HepG2 (cell line): ENCODE measurements around the gene IL17RC. TPM values are rescaled to one million over a fixed set of nuclear protein-coding genes. Genes with fewer than 3 reads are reported as not detected.

Experiments
- ATAC-seq: fragments of 200-7000 bp; cut with Tn5 transposase; 3 replicates; pipeline ENCODE4 v1.9.1; 2020; ENCODE audit warnings: mild to moderate bottlenecking, moderate library complexity
- BruUV-seq: library from RNA; stranded (reverse); fragments of 400-500 nt; replicated peaks from 2 replicates; lab custom pipeline; 2021; lab: Mats Ljungman, UMichigan
- CTCF ChIA-PET: fragments of 300-600 bp; formaldehyde crosslinking; extraction: SDS; loops from one replicate; lab custom pipeline; 2021; ENCODE audit warnings: low total read pairs, inconsistent platforms, low intra/inter-chr PET ratio; lab: Yijun Ruan, JAX
- POLR2A ChIA-PET: fragments of 350-600 bp; sonication (Branson Sonifier 250); formaldehyde crosslinking; loops from one replicate; lab custom pipeline; 2020; ENCODE audit warnings: antibody characterized with exemption, inconsistent platforms; lab: Yijun Ruan, JAX
- DNase-seq: peaks from one replicate; pipeline ENCODE4 v3.0.0-alpha.2; 2015; ENCODE audit warnings: low spot score
- FAIRE-seq: peaks from 3 replicates; lab custom pipeline; 2011; peaks lifted over from hg19 to GRCh38; lab: Jason Lieb, UNC
- H2AFZ ChIP-seq: one replicate; pipeline ENCODE4 v1.6.1; 2011; ENCODE audit warnings: low read length, inconsistent platforms
- H3K27ac ChIP-seq: fragments of 300-600 bp; 3 replicates; pipeline ENCODE4 v1.8.0; 2011; ENCODE audit warnings: mixed run types, mild to moderate bottlenecking, mixed read lengths, low read length, inconsistent platforms; ENCODE audit not compliant: insufficient read depth; ENCODE audit errors: extremely low read length
- H3K27me3 ChIP-seq, 2 experiments: fragments of 200-600 bp in 1 of 2; 2 replicates in 1 of 2; 3 replicates in 1 of 2; pipeline versions ENCODE4 v1.6.0 to v1.8.0; 2011; ENCODE audit warnings: low read length in 2 of 2, mild to moderate bottlenecking in 2 of 2, moderate library complexity in 2 of 2, inconsistent platforms in 1 of 2; ENCODE audit not compliant: insufficient read depth in 2 of 2, control insufficient read depth in 1 of 2
- H3K36me3 ChIP-seq, 2 experiments: fragments of 200-600 bp in 1 of 2; replicated peaks in 1 of 2; 2 replicates in 1 of 2; 3 replicates in 1 of 2; pipeline versions ENCODE4 v1.5.1 to v1.8.0; 2011; ENCODE audit warnings: low read length in 2 of 2, inconsistent platforms in 1 of 2; ENCODE audit not compliant: insufficient read depth in 2 of 2, control insufficient read depth in 1 of 2
- H3K4me1 ChIP-seq: 2 replicates; pipeline ENCODE4 v1.5.1; 2012; ENCODE audit warnings: low read length, inconsistent platforms; ENCODE audit not compliant: insufficient read depth
- H3K4me2 ChIP-seq: 2 replicates; pipeline ENCODE4 v1.6.0; 2011; ENCODE audit warnings: low read depth, low read length, inconsistent platforms
- H3K4me3 ChIP-seq, 3 experiments: fragments of 200-600 bp in 1 of 3; sonication (generic), shearing (Covaris generic) in 1 of 3; replicated peaks in 1 of 3; 2 replicates each; pipeline ENCODE4 v1.5.1; 2011 to 2016; ENCODE audit warnings: low read length in 3 of 3, inconsistent platforms in 2 of 3, low read depth in 2 of 3, mild to moderate bottlenecking in 2 of 3, control low read depth in 1 of 3, mixed read lengths in 1 of 3; ENCODE audit not compliant: insufficient read depth in 1 of 3
- H3K79me2 ChIP-seq: one replicate; pipeline ENCODE4 v1.6.1; 2011; ENCODE audit warnings: low read length, inconsistent platforms; ENCODE audit not compliant: insufficient read depth
- H3K9ac ChIP-seq: 2 replicates; pipeline ENCODE4 v1.6.0; 2011; ENCODE audit warnings: mild to moderate bottlenecking, low read depth, low read length, inconsistent platforms; ENCODE audit not compliant: insufficient read depth
- H3K9me3 ChIP-seq: 2 replicates; pipeline ENCODE4 v1.5.1; 2012; ENCODE audit warnings: mild to moderate bottlenecking, low read length
- H4K20me1 ChIP-seq: 2 replicates; pipeline ENCODE4 v1.6.0; 2011; ENCODE audit warnings: inconsistent platforms, mild to moderate bottlenecking, low read length, moderate library complexity; ENCODE audit not compliant: insufficient read depth
- ATF4 ChIP-seq, 2 experiments: fragments of 450-650 bp in 1 of 2; sonication (generic) in 1 of 2; formaldehyde crosslinking; IDR thresholded peaks; 2 replicates each; pipeline versions ENCODE4 v1.5.0 to v1.8.0; 2020 to 2022; ENCODE audit warnings: mild to moderate bottlenecking in 1 of 2, missing genetic modification reagents in 1 of 2
- ERF ChIP-seq: IDR thresholded peaks from 2 replicates; pipeline ENCODE4 v1.6.1; 2018; ENCODE audit warnings: missing biosample characterization, missing genetic modification reagents
- ETV5 ChIP-seq: IDR thresholded peaks from 2 replicates; pipeline ENCODE4 v1.6.1; 2018; ENCODE audit warnings: missing biosample characterization, missing genetic modification reagents, inconsistent platforms, borderline replicate concordance
- KDM4B ChIP-seq: sonication (generic); formaldehyde crosslinking; IDR thresholded peaks from 2 replicates; pipeline ENCODE4 v1.4.0; 2020; ENCODE audit warnings: missing genetic modification reagents
- KDM5A ChIP-seq: fragments of 200-600 bp; sonication (generic); IDR thresholded peaks from 2 replicates; pipeline ENCODE4 v1.7.0; 2018; ENCODE audit warnings: antibody characterized with exemption, mild to moderate bottlenecking, low read length, borderline replicate concordance
- MAFF ChIP-seq: IDR thresholded peaks from 2 replicates; pipeline ENCODE4 v1.6.1; 2011; ENCODE audit warnings: low read depth, low read length, improper control_type of control experiment
- MAFK ChIP-seq, 2 experiments: IDR thresholded peaks in 1 of 2; conservative IDR thresholded peaks in 1 of 2; 2 replicates each; pipeline ENCODE4 v1.6.1; 2011; ENCODE audit warnings: improper control_type of control experiment in 2 of 2, low read length in 2 of 2
- MYC ChIP-seq: sonication (generic); formaldehyde crosslinking; IDR thresholded peaks from 2 replicates; pipeline ENCODE4 v1.9.0; 2021; ENCODE audit warnings: missing genetic modification reagents, borderline replicate concordance
- NFE2L2 ChIP-seq: fragments of 150-350 bp; IDR thresholded peaks from 2 replicates; pipeline ENCODE4 v1.6.1; 2014; ENCODE audit warnings: low read length
- SP2 ChIP-seq: sonication (generic); formaldehyde crosslinking; IDR thresholded peaks from 2 replicates; pipeline ENCODE4 v1.5.1; 2020; ENCODE audit warnings: mild to moderate bottlenecking, missing genetic modification reagents
- YY1 ChIP-seq: IDR thresholded peaks from 2 replicates; pipeline ENCODE4 v1.6.1; 2011; ENCODE audit warnings: low read length, low read depth, moderate library complexity, mild to moderate bottlenecking; ENCODE audit not compliant: insufficient read depth, insufficient replicate concordance
- ZC3H4 ChIP-seq: sonication (generic); formaldehyde crosslinking; IDR thresholded peaks from 2 replicates; pipeline ENCODE4 v1.4.0; 2020; ENCODE audit warnings: missing genetic modification reagents, borderline replicate concordance
- ZNF34 ChIP-seq: sonication (generic); formaldehyde crosslinking; IDR thresholded peaks from 2 replicates; pipeline ENCODE4 v1.4.0; 2020; ENCODE audit warnings: mild to moderate bottlenecking, missing genetic modification reagents, borderline replicate concordance
- ZNF414 ChIP-seq: sonication (generic); formaldehyde crosslinking; IDR thresholded peaks from 2 replicates; pipeline ENCODE4 v1.5.0; 2020; ENCODE audit warnings: missing genetic modification reagents
- ZNF558 ChIP-seq: sonication (generic); formaldehyde crosslinking; IDR thresholded peaks from 2 replicates; pipeline ENCODE4 v1.9.0; 2022; ENCODE audit warnings: mild to moderate bottlenecking, missing genetic modification reagents, borderline replicate concordance
- ZNF563 ChIP-seq: sonication (generic); formaldehyde crosslinking; IDR thresholded peaks from 2 replicates; pipeline ENCODE4 v1.8.0; 2022; ENCODE audit warnings: mild to moderate bottlenecking, moderate library complexity, missing genetic modification reagents
- ZNF639 ChIP-seq: conservative IDR thresholded peaks from 2 replicates; pipeline ENCODE4 v1.6.1; 2018; ENCODE audit warnings: missing genetic modification reagents
- ZNF644 ChIP-seq: IDR thresholded peaks from 2 replicates; pipeline ENCODE4 v1.6.1; 2016; ENCODE audit warnings: low read depth
- ZNF770 ChIP-seq: sonication (generic); formaldehyde crosslinking; IDR thresholded peaks from 2 replicates; pipeline ENCODE4 v1.5.0; 2020; ENCODE audit warnings: mild to moderate bottlenecking, missing genetic modification reagents
- ZNF883 ChIP-seq: sonication (generic); formaldehyde crosslinking; IDR thresholded peaks from 2 replicates; pipeline ENCODE4 v1.5.1; 2020; ENCODE audit warnings: mild to moderate bottlenecking, missing genetic modification reagents; ENCODE audit errors: not compliant biosample characterization
- WGBS: methylation state at CpG from one replicate; pipeline ENCODE4 v1.1.6; 2017; ENCODE audit warnings: low lambda C conversion rate; 5-methylcytosine and 5-hydroxymethylcytosine counted together
- in situ Hi-C: cut with HindIII; loops from 2 replicates; pipeline ENCODE4 v1.10.0; 2017; ENCODE audit warnings: low pct_unique_long_range_greater_than_20kb; ENCODE audit not compliant: extremely low pct_ligation_motif_present
- intact Hi-C: fragments of 100-400 bp; cut with micrococcal nuclease; formaldehyde crosslinking; loops from one replicate; pipeline ENCODE4 v1.10.0; 2022; ENCODE audit not compliant: unreplicated experiment
- polyA plus RNA-seq, 8 experiments: library from polyadenylated mRNA; depleted of rRNA in 3 of 8; stranded (reverse) in 7 of 8; unstranded in 1 of 8; fragments of >200 nt; fragmentation: Illumina TruSeq in 4 of 8; extraction: Trizol in 4 of 8; gene quantifications; 2 replicates each; pipeline versions ENCODE4 v1.2.1 to v1.2.3, GENCODE V29; 2011 to 2016; ENCODE audit warnings: low read depth in 4 of 8, missing spikeins in 1 of 8, mixed read lengths in 1 of 8; ENCODE audit not compliant: insufficient read depth in 1 of 8
- total RNA-seq, 5 experiments: library from RNA; depleted of rRNA; stranded (reverse); fragments of >200 nt; fragmentation: Illumina TruSeq; extraction: Trizol; gene quantifications; 2 replicates each; pipeline ENCODE4 v1.2.3, GENCODE V29; 2016; ENCODE audit warnings: low read depth in 1 of 5

Gene IL17RC
- total and polyA plus RNA-seq, 2 of the 13 experiments (the other 11 are each of a cell fraction or from before 2014, with no cell fraction given): 20.7 to 24.0 TPM

GRCh38 chr3:9869955-9870354 is 46.9 kb upstream of the IL17RC start (continued):
- no peak for TF ChIP-seq ZNF34 (CRISPR knock-in tag)
- TF ChIP-seq ETV5 (CRISPR knock-in tag): no peak
- no peak for TF ChIP-seq KDM4B (CRISPR knock-in tag)
- TF ChIP-seq YY1: no peak
- TF ChIP-seq ZNF639 (CRISPR knock-in tag): no peak
- no peak for TF ChIP-seq ZNF883 (CRISPR knock-in tag)

- no peaks in the 10 kb centered on the region for H3K9me3 ChIP-seq
- no peak for FAIRE-seq
- H3K27ac ChIP-seq: peak overlapping the region; percentile 9
- H3K36me3 ChIP-seq: no peaks in the 10 kb centered on the region
- H2AFZ ChIP-seq: no peak overlapping the region
- 98% methylated on average over 1 of the region's 1 CpG for WGBS
- intact Hi-C loops (no loop called here), in situ Hi-C loops (no loop called here)
- ChIA-PET POLR2A (interaction anchor here (0.8 kb wide), 1 partner anchor 20 kb away, joined by 3 read pairs; no protein-coding TSS in a partner anchor), CTCF (no interaction called here)
- H4K20me1 ChIP-seq: no peaks in the 10 kb centered on the region
- no peaks in the 10 kb centered on the region for H3K79me2 ChIP-seq
- no peaks in the 10 kb centered on the region for H3K27me3 ChIP-seq
- H3K9ac ChIP-seq: no peak overlapping the region
- no TSS peak for BruUV-seq
- DNase-seq: peak; percentile 22
- ATAC-seq: no peak; the same call in 2 of the 3 replicates
- no peak overlapping the region for H3K4me2 ChIP-seq
- no peak overlapping the region for H3K4me3 ChIP-seq
- H3K4me1 ChIP-seq: peaks cover 20% of the 10 kb centered on the region
- TF ChIP-seq ZC3H4 (CRISPR knock-in tag): no peak
- TF ChIP-seq ZNF558 (CRISPR knock-in tag): no peak
- no peak for TF ChIP-seq SP2 (CRISPR knock-in tag)
- peak; percentile 93 to 97 for TF ChIP-seq MAFK (conservative IDR thresholded peaks at IDR 0.05 in 1 of 2, IDR thresholded peaks at IDR 0.05 in 1 of 2; ENCODE audit: low read length in 2 of 2)
- peak; percentile 85 for TF ChIP-seq ZNF770 (CRISPR knock-in tag)
- TF ChIP-seq ERF (CRISPR knock-in tag): no peak
- no peak for TF ChIP-seq ATF4 (CRISPR knock-in tag; IDR thresholded peaks at IDR 0.05)
- no peak for TF ChIP-seq ZNF414 (CRISPR knock-in tag)
- TF ChIP-seq KDM5A: no peak
- TF ChIP-seq ZNF563 (CRISPR knock-in tag): no peak
- TF ChIP-seq NFE2L2: peak; percentile 94
- TF ChIP-seq MAFF: peak; percentile 91
- no peak for TF ChIP-seq ZNF644
- no peak for TF ChIP-seq MYC
Measured at GRCh38 chr3:9870978-9871377, 45.9 kb upstream of the IL17RC start.
